ENCODE data around the gene SNTN. TPM values are rescaled to one million over a fixed set of nuclear protein-coding genes. Genes with fewer than 3 reads are reported as not detected.

Gene SNTN
- total and polyA plus RNA-seq, 9 donors, result 0.35 TPM; not detected in 8

DNA sequence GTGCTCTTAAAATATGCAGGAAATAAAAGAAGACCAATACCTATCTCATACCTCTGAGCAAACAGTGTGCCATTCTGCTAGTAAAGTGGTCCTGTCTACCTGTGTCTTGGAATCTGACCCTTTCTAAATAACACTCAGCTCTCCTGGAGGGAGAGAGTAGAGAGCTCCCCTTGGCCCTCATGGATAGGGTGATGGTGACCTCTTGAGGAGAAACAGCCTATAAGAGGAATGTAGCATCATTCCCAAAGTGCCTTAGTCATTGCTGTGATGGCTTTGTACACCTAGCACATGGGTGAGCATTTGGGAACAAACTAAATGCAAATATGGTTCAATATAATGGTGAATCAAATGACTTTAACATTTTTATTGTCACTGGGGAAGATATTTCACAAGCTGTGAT is 10.0 kb downstream of the SNTN start:
- H3K27me3 ChIP-seq (ENCODE audit: control insufficient read depth, insufficient read depth, low read length), result no peaks in the 10 kb centered on the region
- no peak for DNase-seq

GRCh38 chr3:63670544-63670943 is 18.1 kb downstream of the SNTN start:
- no peak for DNase-seq
- 90% methylated on average over 2 of the region's 7 CpGs for WGBS (ENCODE audit: insufficient coverage)
- H3K4me3 ChIP-seq (ENCODE audit: low read length), result no peak overlapping the region
- H3K27ac ChIP-seq (ENCODE audit: low read length), result no peak overlapping the region
- no peaks in the 10 kb centered on the region for H3K4me1 ChIP-seq (ENCODE audit: control insufficient read depth, insufficient read depth, low read length)
- no peaks in the 10 kb centered on the region for H3K9me3 ChIP-seq (replicated peaks; ENCODE audit: control insufficient read depth, low read depth, low read length)
- no peaks in the 10 kb centered on the region for H3K36me3 ChIP-seq (ENCODE audit: control insufficient read depth, insufficient read depth, low read length)
- no peaks in the 10 kb centered on the region for H3K27me3 ChIP-seq (ENCODE audit: control insufficient read depth, insufficient read depth, low read length)

More for the DNA sequence above, 10.0 kb downstream of the SNTN start:
- Histone ChIP-seq H3K27ac (ENCODE audit: low read length) (no peak overlapping the region), H3K9me3 (replicated peaks; ENCODE audit: control insufficient read depth, low read depth, low read length) (no peaks in the 10 kb centered on the region), H3K4me3 (ENCODE audit: low read length) (no peak overlapping the region), H3K36me3 (ENCODE audit: control insufficient read depth, insufficient read depth, low read length) (no peaks in the 10 kb centered on the region), H3K4me1 (ENCODE audit: control insufficient read depth, insufficient read depth, low read length) (no peaks in the 10 kb centered on the region)

GRCh38 chr3:63673111-63673510 is 20.6 kb downstream of the SNTN start:
- no peak overlapping the region for H3K27ac ChIP-seq (ENCODE audit: low read length)
- no peak overlapping the region for H3K4me3 ChIP-seq (ENCODE audit: low read length)
- H3K27me3 ChIP-seq (ENCODE audit: control insufficient read depth, insufficient read depth, low read length), result no peaks in the 10 kb centered on the region
- no peak for DNase-seq
- 80% methylated on average over 1 of the region's 3 CpGs for WGBS (ENCODE audit: insufficient coverage)
- H3K4me1 ChIP-seq (ENCODE audit: control insufficient read depth, insufficient read depth, low read length), result no peaks in the 10 kb centered on the region
- no peaks in the 10 kb centered on the region for H3K9me3 ChIP-seq (replicated peaks; ENCODE audit: control insufficient read depth, low read depth, low read length)
- no peaks in the 10 kb centered on the region for H3K36me3 ChIP-seq (ENCODE audit: control insufficient read depth, insufficient read depth, low read length)

DNA sequence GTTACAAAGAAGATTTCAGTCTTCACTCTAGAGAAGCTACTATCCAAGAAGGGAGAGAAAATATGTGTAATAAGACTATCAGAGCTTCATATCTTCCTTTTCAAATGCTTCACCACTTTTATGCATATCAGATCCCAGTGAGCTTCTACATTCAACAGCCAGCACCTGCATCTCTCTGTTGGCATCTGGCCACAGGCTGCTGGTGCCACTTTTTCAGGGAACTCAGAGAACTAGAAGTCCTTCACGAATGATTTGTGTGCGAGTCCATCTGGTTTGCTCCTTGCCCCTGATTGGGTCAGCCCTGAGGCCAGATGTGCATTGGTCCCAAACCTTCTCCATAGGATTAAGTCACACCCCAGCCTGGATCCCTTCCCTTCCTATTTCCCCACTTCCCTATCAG is 22.1 kb downstream of the SNTN start:
- WGBS (ENCODE audit: insufficient coverage), result 75% methylated on average over 2 of the region's 2 CpGs
- Histone ChIP-seq H3K4me3 (ENCODE audit: low read length) (no peak overlapping the region), H3K27me3 (ENCODE audit: control insufficient read depth, insufficient read depth, low read length) (no peaks in the 10 kb centered on the region), H3K27ac (ENCODE audit: low read length) (no peak overlapping the region), H3K9me3 (replicated peaks; ENCODE audit: control insufficient read depth, low read depth, low read length) (no peaks in the 10 kb centered on the region), H3K4me1 (ENCODE audit: control insufficient read depth, insufficient read depth, low read length) (no peaks in the 10 kb centered on the region), H3K36me3 (ENCODE audit: control insufficient read depth, insufficient read depth, low read length) (no peaks in the 10 kb centered on the region)
- no peak for DNase-seq

GRCh38 chr3:63679186-63679585 is 26.7 kb downstream of the SNTN start:
- H3K4me1 ChIP-seq (ENCODE audit: control insufficient read depth, insufficient read depth, low read length), result no peaks in the 10 kb centered on the region

GRCh38 chr3:63684081-63684480 is 31.6 kb downstream of the SNTN start:
- WGBS (ENCODE audit: insufficient coverage), result 40% methylated on average over 1 of the region's 6 CpGs
- Histone ChIP-seq H3K36me3 (ENCODE audit: control insufficient read depth, insufficient read depth, low read length) (no peaks in the 10 kb centered on the region), H3K27me3 (ENCODE audit: control insufficient read depth, insufficient read depth, low read length) (no peaks in the 10 kb centered on the region), H3K27ac (ENCODE audit: low read length) (no peak overlapping the region), H3K4me1 (ENCODE audit: control insufficient read depth, insufficient read depth, low read length) (no peaks in the 10 kb centered on the region), H3K9me3 (replicated peaks; ENCODE audit: control insufficient read depth, low read depth, low read length) (no peaks in the 10 kb centered on the region), H3K4me3 (ENCODE audit: low read length) (no peak overlapping the region)
- no peak for DNase-seq

More at GRCh38 chr3:63679186-63679585, 26.7 kb downstream of the SNTN start:
- Histone ChIP-seq H3K27ac (ENCODE audit: low read length) (no peak overlapping the region), H3K4me3 (ENCODE audit: low read length) (no peak overlapping the region), H3K9me3 (replicated peaks; ENCODE audit: control insufficient read depth, low read depth, low read length) (no peaks in the 10 kb centered on the region), H3K36me3 (ENCODE audit: control insufficient read depth, insufficient read depth, low read length) (no peaks in the 10 kb centered on the region), H3K27me3 (ENCODE audit: control insufficient read depth, insufficient read depth, low read length) (no peaks in the 10 kb centered on the region)
- no CpG with 5 or more reads among the region's 1 CpG for WGBS (ENCODE audit: insufficient coverage)
- DNase-seq, result no peak

DNA sequence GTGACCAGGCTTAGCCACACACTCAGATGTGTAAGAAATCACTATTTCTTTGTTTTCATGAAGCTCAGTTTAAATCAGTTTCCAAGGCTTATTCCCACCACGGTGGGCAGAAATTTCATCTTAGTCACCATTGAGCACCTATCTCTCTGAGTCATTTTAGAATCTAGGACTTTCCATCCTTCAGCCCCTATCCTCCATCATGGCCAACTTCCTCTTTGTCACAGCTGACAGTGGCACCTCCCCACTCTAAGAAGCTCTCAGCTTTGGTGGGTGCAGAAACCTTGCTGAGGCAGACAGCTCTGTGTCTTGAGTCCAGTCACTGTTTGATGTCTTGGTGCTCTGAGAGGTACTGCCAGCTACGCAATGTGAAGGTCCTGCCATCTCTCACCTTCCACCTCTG is 32.9 kb downstream of the SNTN start:
- no peaks in the 10 kb centered on the region for H3K36me3 ChIP-seq (ENCODE audit: control insufficient read depth, insufficient read depth, low read length)
- WGBS (ENCODE audit: insufficient coverage), result 94% methylated on average over 2 of the region's 2 CpGs
- DNase-seq, result no peak

DNA sequence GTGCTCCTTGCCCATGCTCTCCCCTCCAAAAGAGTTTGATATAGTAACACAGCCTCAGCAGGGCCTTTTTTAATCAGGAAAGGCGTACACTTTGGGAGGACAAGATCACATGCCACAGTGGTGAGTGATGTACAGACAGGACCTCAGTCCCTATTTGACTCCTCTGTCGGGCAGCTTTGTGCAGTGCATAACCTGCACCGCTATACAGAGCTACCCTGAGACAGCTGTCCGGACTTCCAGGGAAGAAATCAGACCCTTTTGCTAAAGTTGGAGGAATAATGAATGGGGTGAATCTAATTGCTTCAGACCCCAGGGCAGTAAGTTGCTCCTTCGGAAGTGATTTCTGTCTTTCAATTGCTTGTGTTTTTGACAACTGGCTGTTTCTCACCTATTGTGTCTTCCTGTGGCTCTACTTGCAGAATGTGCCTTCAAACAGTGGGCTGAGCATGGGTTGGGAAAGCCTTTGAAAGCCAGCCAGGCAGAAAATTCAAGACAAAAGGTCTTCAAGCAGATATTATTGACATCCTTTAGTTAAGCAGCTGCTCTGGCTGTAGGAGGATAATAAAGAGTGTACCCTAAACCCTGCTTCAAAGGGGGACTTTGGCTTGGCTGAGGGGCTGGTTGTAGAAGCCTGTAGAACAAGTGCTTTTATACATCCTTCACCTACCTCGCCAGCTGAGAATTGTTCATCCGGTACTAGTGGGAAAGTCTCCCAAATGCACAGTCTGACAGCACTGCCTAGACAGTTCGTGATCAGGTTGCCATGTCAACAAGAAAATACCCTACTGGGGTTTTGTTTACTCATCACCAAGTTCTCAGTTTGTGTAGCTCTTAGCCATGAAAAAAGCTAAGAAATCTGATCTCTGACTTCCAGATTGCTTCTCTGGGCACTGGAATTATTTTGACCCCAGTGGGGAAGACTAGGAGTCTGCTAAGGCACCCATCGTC is 35.1 kb downstream of the SNTN start:
- Histone ChIP-seq H3K4me3 (ENCODE audit: low read length) (no peak overlapping the region), H3K36me3 (ENCODE audit: control insufficient read depth, insufficient read depth, low read length) (no peaks in the 10 kb centered on the region), H3K27me3 (ENCODE audit: control insufficient read depth, insufficient read depth, low read length) (no peaks in the 10 kb centered on the region), H3K27ac (ENCODE audit: low read length) (no peak overlapping the region), H3K4me1 (ENCODE audit: control insufficient read depth, insufficient read depth, low read length) (no peaks in the 10 kb centered on the region), H3K9me3 (replicated peaks; ENCODE audit: control insufficient read depth, low read depth, low read length) (no peaks in the 10 kb centered on the region)
- WGBS (ENCODE audit: insufficient coverage), result 77% methylated on average over 8 of the region's 9 CpGs
- no peak for DNase-seq

More for the DNA sequence above, 32.9 kb downstream of the SNTN start:
- Histone ChIP-seq H3K4me1 (ENCODE audit: control insufficient read depth, insufficient read depth, low read length) (no peaks in the 10 kb centered on the region), H3K9me3 (replicated peaks; ENCODE audit: control insufficient read depth, low read depth, low read length) (no peaks in the 10 kb centered on the region), H3K27ac (ENCODE audit: low read length) (no peak overlapping the region), H3K4me3 (ENCODE audit: low read length) (no peak overlapping the region), H3K27me3 (ENCODE audit: control insufficient read depth, insufficient read depth, low read length) (no peaks in the 10 kb centered on the region)

DNA sequence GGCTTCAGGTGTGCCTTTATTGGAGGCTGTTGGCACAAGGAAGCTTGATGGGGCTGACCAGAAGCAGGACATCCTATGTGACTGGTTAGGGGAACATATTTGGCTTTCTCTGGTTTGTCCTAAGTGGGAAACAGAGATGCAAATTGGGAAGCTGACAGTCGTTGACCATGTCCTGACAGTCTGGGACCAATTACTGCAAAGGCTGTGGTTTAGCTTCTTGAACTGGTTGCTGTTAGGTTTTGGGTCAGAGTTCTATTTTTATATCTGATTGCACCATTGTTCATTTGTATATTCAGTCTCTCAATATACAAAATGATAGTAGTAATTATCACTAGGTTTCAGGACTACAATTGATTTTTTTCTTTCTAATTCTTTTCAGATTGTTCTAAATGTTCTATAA is 36.8 kb downstream of the SNTN start:
- Histone ChIP-seq H3K27me3 (ENCODE audit: control insufficient read depth, insufficient read depth, low read length) (no peaks in the 10 kb centered on the region), H3K9me3 (replicated peaks; ENCODE audit: control insufficient read depth, low read depth, low read length) (no peaks in the 10 kb centered on the region), H3K27ac (ENCODE audit: low read length) (no peak overlapping the region), H3K4me1 (ENCODE audit: control insufficient read depth, insufficient read depth, low read length) (no peaks in the 10 kb centered on the region), H3K36me3 (ENCODE audit: control insufficient read depth, insufficient read depth, low read length) (no peaks in the 10 kb centered on the region), H3K4me3 (ENCODE audit: low read length) (no peak overlapping the region)
- no peak for DNase-seq
- no CpG with 5 or more reads among the region's 1 CpG for WGBS (ENCODE audit: insufficient coverage)

GRCh38 chr3:63693351-63693750 is 40.9 kb downstream of the SNTN start:
- no peaks in the 10 kb centered on the region for H3K27me3 ChIP-seq (ENCODE audit: control insufficient read depth, insufficient read depth, low read length)
- no peaks in the 10 kb centered on the region for H3K4me1 ChIP-seq (ENCODE audit: control insufficient read depth, insufficient read depth, low read length)
- H3K27ac ChIP-seq (ENCODE audit: low read length), result no peak overlapping the region
- DNase-seq, result no peak
- H3K9me3 ChIP-seq (replicated peaks; ENCODE audit: control insufficient read depth, low read depth, low read length), result no peaks in the 10 kb centered on the region
- no peak overlapping the region for H3K4me3 ChIP-seq (ENCODE audit: low read length)
- H3K36me3 ChIP-seq (ENCODE audit: control insufficient read depth, insufficient read depth, low read length), result no peaks in the 10 kb centered on the region
